Measurements from ENCODE around the gene FRY.

FRY gene

DNA sequence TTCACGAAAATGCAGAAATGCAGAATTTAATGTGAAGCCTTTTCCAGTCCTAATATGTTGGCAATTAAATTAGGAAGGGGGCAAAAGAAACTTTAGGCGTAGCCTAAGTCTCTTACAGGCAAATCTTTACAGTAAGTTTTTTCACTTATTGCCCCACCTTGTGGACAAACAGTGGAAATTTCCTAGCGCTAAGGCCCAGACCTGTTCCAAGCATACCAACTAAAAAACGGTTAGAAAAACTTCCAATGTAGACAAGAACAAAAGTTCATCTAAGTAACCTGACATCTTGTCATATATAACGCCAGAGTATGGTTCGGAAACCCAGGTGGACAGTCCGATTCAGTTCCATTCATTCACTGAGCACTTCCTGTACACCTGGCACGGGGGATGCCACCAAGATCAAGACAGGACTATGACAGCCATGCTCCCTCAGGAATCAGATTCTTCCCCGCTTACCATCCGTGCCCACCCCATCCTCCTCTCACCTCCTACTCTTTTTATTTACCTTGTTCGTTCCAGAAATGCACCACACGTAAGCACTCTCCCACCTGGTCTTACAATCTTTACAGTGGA lies 278.6 kb downstream of the FRY start:
- no peak for DNase-seq (ENCODE audit: low read depth)

- no peak for DNase-seq (ENCODE audit: low read depth)
These were observed 279.8 kb downstream of the FRY start for GRCh38 chr13:32311188-32311897.

GRCh38 chr13:32314271-32315237 lies 283.0 kb downstream of the FRY start:
- peak; percentile 29 for DNase-seq (ENCODE audit: low read depth)

GRCh38 chr13:32315238-32316027 lies 283.9 kb downstream of the FRY start, which contains the start of the genes BRCA2 and ZAR1L:
BRCA2 (plus strand) TSS chr13:32315508; CDS start chr13:32316461, 953 bp downstream.
ZAR1L (minus strand) TSS chr13:32315363; CDS start chr13:32311925, 3,438 bp downstream.
- peak; percentile 84 for DNase-seq (ENCODE audit: low read depth)

- DNase-seq (ENCODE audit: low read depth) = no peak
These were observed 284.4 kb downstream of the FRY start for GRCh38 chr13:32316028-32316339.

GRCh38 chr13:32316501-32316900 lies 284.9 kb downstream of the FRY start:
- DNase-seq (ENCODE audit: low read depth) = no peak

GRCh38 chr13:32317716-32318465 lies 286.3 kb downstream of the FRY start:
- no peak for DNase-seq (ENCODE audit: low read depth)

- no peak for DNase-seq (ENCODE audit: low read depth)
These were observed 289.0 kb downstream of the FRY start for GRCh38 chr13:32320528-32320927.

DNA sequence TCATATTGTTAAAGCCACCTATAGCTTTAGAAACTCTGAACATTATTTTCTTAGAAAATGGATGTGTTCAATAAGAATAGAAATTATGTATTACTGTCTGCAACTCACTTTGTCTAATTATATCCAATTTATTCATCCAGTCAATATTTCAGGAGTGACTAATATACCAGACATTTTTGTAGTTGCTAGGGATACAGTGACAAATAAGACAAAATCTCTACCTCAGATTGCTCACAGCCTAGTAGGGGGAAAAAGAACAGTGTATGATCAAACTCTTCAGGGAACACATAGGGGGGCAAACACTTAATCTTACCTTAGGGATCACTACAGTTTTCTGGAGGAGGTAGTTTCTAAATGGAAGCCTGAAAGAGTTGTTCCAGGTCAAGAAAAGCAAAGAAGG lies 292.3 kb downstream of the FRY start:
- DNase-seq (ENCODE audit: low read depth) = no peak

DNA sequence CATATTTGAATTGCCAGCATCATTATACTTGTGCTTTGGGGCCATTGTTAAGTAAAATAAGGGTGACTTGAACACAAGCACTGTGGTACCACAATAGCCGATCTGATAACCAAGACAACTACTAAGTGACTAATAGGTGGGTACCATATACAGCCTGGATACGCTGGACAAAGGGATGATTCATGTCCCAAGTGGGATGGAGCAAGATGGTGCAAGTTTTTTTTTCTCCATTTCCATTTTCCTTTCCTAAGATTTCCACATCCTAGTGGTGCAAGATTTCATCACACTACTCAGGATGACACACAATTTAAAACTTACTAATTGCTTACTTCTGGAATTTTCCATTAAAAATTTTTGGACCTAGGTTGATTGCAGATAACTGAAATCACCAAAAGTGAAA lies 298.9 kb downstream of the FRY start:
- DNase-seq (ENCODE audit: low read depth) = no peak

DNA sequence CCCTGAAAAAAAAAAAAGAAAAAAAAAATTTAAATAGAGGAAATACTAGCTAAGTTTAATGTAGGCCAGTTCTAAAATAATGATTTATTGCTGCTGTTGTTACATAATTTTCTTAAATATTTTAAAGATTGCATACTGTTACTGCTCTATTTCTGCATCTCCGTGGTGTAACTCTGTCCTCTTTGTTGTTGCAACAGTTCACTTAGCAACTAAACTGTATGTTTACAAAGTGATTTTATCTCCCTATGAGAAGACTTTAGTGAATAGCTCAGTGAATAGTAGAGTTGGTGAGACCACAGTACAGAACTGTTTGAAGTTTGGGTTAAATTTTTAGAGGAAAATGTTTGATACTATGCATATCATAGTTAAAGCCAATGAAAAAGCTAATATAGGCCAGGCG lies 303.1 kb downstream of the FRY start:
- DNase-seq (ENCODE audit: low read depth) = no peak

DNA sequence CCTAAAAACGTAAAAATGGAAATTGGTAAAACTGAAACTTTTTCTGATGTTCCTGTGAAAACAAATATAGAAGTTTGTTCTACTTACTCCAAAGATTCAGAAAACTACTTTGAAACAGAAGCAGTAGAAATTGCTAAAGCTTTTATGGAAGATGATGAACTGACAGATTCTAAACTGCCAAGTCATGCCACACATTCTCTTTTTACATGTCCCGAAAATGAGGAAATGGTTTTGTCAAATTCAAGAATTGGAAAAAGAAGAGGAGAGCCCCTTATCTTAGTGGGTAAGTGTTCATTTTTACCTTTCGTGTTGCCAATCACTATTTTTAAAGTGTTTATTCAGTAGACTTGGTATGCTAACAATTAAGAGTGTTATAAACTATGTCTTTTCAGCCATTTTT lies 309.3 kb downstream of the FRY start:
- DNase-seq (ENCODE audit: low read depth) = no peak

GRCh38 chr13:32347651-32348050 lies 316.1 kb downstream of the FRY start:
- no peak for DNase-seq (ENCODE audit: low read depth)

All from activated T-cell treated with anti-CD3 and anti-CD28 coated beads for 48 hours (primary cell).